Calu3 (cell line): ENCODE data around the gene BDKRB2. TPM values are rescaled to one million over a fixed set of nuclear protein-coding genes. Genes with fewer than 3 reads are reported as not detected.

Source experiments
- BruUV-seq: library from RNA; stranded (reverse); fragments of 400-500 nt; replicated peaks from 2 replicates; lab custom pipeline; 2021; lab: Mats Ljungman, UMichigan
- CTCF ChIA-PET: fragments of 300-600 bp; sonication (Branson Sonifier 250); formaldehyde crosslinking; loops from one replicate; lab custom pipeline; 2022; ENCODE audit warnings: antibody characterized with exemption; lab: Charles Lee
- DNase-seq: peaks from one replicate; pipeline ENCODE4 v3.0.0; 2022
- H3K27ac Mint-ChIP-seq: one replicate; pipeline ENCODE4 v1.8.0; 2022; ENCODE audit warnings: mixed read lengths; ENCODE audit not compliant: unreplicated experiment
- H3K27me3 Mint-ChIP-seq: one replicate; pipeline ENCODE4 v1.8.0; 2022; ENCODE audit warnings: mixed read lengths; ENCODE audit not compliant: unreplicated experiment
- H3K36me3 Mint-ChIP-seq: one replicate; pipeline ENCODE4 v1.8.0; 2022; ENCODE audit warnings: mild to moderate bottlenecking, moderate library complexity, mixed read lengths; ENCODE audit not compliant: insufficient read depth, unreplicated experiment
- H3K4me1 Mint-ChIP-seq: one replicate; pipeline ENCODE4 v1.8.0; 2022; ENCODE audit warnings: mild to moderate bottlenecking, low read depth, mixed read lengths; ENCODE audit not compliant: unreplicated experiment
- H3K4me3 Mint-ChIP-seq: one replicate; pipeline ENCODE4 v1.8.0; 2022; ENCODE audit warnings: mild to moderate bottlenecking, low read depth, moderate library complexity, mixed read lengths; ENCODE audit not compliant: unreplicated experiment
- H3K9me3 Mint-ChIP-seq: one replicate; pipeline ENCODE4 v1.8.0; 2022; ENCODE audit warnings: low read depth, mixed read lengths; ENCODE audit not compliant: unreplicated experiment
- CTCF ChIP-seq: fragments of 200-600 bp; IDR thresholded peaks from one replicate; pipeline ENCODE4 v1.8.0; 2022; ENCODE audit warnings: antibody characterized with exemption; ENCODE audit not compliant: unreplicated experiment
- intact Hi-C: fragments of 100-400 bp; cut with micrococcal nuclease; formaldehyde crosslinking; loops from one replicate; pipeline ENCODE4 v1.10.0; 2022; ENCODE audit not compliant: unreplicated experiment
- total RNA-seq: library from RNA; stranded (reverse); gene quantifications from 2 replicates; pipeline ENCODE4 v1.2.3, GENCODE V29; 2022

Gene BDKRB2
- total RNA-seq, 1 experiment from 2014 or later = 0.28 TPM

GRCh38 chr14:96176275-96176674 is 28.4 kb upstream of the BDKRB2 start:
- no peaks in the 10 kb centered on the region for H3K9me3 Mint-ChIP-seq
- DNase-seq = no peak
- no peaks in the 10 kb centered on the region for H3K36me3 Mint-ChIP-seq
- no peak for TF ChIP-seq CTCF
- no peak overlapping the region for H3K4me3 Mint-ChIP-seq
- CTCF ChIA-PET = no interaction called here
- BruUV-seq = no TSS peak
- no peak overlapping the region for H3K27ac Mint-ChIP-seq
- H3K27me3 Mint-ChIP-seq = peaks cover 48% of the 10 kb centered on the region
- intact Hi-C loops = no loop called here
- H3K4me1 Mint-ChIP-seq = no peaks in the 10 kb centered on the region

DNA sequence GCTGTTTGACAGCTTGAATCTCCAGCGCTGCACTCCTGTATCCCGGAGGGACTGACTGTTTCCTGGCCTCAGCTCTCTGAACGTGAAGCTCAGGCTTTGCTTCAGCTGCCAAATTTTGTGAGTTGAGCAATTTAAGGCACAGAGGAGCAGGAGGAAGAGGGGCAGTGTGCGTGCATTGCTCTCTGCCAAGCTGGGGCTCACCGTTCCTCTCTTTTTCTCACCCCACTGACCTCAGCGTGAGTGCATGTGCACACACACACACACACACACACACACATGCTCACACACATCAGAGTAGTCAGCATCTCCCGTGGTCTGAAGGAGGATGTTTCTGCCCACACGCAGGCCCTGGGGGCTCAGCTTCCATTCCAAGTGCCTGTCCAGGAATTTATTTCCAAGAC is 27.8 kb upstream of the BDKRB2 start:
- H3K4me1 Mint-ChIP-seq = no peaks in the 10 kb centered on the region
- no peak overlapping the region for H3K4me3 Mint-ChIP-seq
- intact Hi-C loops = no loop called here
- no peaks in the 10 kb centered on the region for H3K36me3 Mint-ChIP-seq
- CTCF ChIA-PET = interaction anchor here (0.6 kb wide), 1 partner anchor 37 kb away, joined by 3 read pairs; no protein-coding TSS in a partner anchor
- no peaks in the 10 kb centered on the region for H3K9me3 Mint-ChIP-seq
- no peak for TF ChIP-seq CTCF
- no peak overlapping the region for H3K27ac Mint-ChIP-seq
- DNase-seq = no peak
- no TSS peak for BruUV-seq
- peaks cover 48% of the 10 kb centered on the region for H3K27me3 Mint-ChIP-seq

DNA sequence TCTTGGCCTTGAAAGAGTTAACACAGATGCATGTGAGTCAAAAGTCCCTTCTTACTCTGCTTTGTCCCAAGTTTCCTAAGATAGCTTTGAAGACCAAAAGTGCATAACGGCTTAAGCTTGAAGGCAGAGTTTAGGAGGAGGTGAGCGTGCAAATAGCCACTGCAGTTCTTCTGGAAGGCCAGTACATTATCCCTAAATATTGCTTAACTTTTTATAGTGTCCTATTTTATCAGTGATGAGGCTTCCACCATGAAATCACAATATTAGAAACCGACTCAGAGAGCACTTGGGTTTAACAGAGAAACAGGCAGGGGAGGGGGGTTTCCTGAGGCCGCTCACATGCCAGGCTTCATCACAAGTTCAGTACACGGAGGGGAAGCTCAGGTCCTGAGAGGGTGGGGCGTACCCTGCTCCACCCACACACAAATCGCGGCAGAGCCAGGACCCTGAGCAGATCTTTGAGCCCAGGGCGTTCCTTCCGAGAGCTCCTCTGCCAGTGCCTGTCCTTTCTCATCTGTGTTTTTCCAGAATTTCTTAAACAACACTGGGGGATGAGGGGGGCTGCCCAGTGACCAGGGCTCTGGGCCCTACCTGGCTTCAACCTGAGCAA is 26.8 kb upstream of the BDKRB2 start:
- H3K9me3 Mint-ChIP-seq = no peaks in the 10 kb centered on the region
- H3K27me3 Mint-ChIP-seq = peaks cover 57% of the 10 kb centered on the region
- no peaks in the 10 kb centered on the region for H3K36me3 Mint-ChIP-seq
- TF ChIP-seq CTCF = no peak
- no peak overlapping the region for H3K4me3 Mint-ChIP-seq
- no TSS peak for BruUV-seq
- H3K27ac Mint-ChIP-seq = no peak overlapping the region
- H3K4me1 Mint-ChIP-seq = no peaks in the 10 kb centered on the region
- no peak for DNase-seq
- intact Hi-C loops = no loop called here
- CTCF ChIA-PET = no interaction called here

DNA sequence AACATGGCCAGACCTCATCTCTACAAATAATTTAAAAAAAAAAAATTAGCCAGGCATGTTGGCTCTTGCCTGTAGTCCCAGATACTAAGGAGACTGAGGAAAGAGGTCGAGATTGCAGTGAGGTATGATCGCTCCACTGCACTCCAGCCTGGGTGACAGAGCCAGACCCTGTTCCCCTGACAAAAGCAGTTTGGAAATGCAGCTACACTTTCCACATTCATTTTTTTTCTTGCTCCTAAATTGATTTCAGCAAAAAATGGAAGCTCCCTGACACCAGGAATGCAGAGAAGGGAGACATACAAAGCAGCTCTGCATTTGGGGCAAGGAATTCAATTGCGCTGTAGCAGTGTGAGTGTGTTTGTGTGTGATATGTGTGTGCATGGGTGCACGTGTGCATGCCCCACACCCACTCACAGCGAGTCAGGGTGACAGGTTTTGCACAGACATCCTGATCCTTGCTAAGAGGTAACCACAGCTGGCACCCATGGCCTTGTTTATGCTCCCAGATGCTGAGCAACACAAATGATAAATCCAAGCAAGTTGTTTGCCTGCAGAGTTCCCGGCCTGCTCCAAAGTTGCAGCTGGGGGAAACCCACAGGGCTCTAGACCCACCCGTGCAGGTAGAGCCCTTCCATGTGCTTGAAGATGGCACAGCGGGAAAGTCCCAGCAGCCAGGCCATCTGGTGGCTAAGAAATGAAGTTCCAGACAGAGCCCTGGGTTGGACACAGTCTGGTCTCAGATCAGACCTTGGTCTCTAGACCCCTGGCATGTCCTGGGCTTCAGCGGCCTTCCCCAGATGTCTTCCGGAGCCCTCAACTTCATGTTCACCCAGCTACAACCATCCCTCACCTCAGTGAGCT is 25.9 kb upstream of the BDKRB2 start:
- H3K4me1 Mint-ChIP-seq = no peaks in the 10 kb centered on the region
- CTCF ChIA-PET = no interaction called here
- H3K27ac Mint-ChIP-seq = no peak overlapping the region
- peaks cover 55% of the 10 kb centered on the region for H3K27me3 Mint-ChIP-seq
- H3K4me3 Mint-ChIP-seq = no peak overlapping the region
- H3K36me3 Mint-ChIP-seq = no peaks in the 10 kb centered on the region
- TF ChIP-seq CTCF = no peak
- DNase-seq = no peak
- H3K9me3 Mint-ChIP-seq = no peaks in the 10 kb centered on the region
- no TSS peak for BruUV-seq
- intact Hi-C loops = no loop called here
